Right lobe of liver (tissue), 6 donors: Measurements from ENCODE around the gene YWHAG. TPM values are rescaled to one million over a fixed set of nuclear protein-coding genes. Genes with fewer than 3 reads are reported as not detected.
A peak's percentile ranks its signal among the peaks of the same experiment; 100 is the strongest.

Experiments used
- ATAC-seq, 4 donors: fragments of 200-7000 bp; cut with Tn5 transposase; one replicate each; pipeline ENCODE4 v1.9.1; 2020; ENCODE audit warnings: mild to moderate bottlenecking in 4 of 4, moderate library complexity in 4 of 4
- DNase-seq, 3 donors: peaks; one replicate each; pipeline ENCODE4 v3.0.0-alpha.2; 2020
- H3K27ac ChIP-seq, 3 donors: fragments of 200-600 bp; one replicate each; pipeline ENCODE4 v1.8.0; 2022
- H3K27me3 ChIP-seq, 2 donors: fragments of 200-600 bp; one replicate each; pipeline ENCODE4 v1.8.0; 2022
- H3K36me3 ChIP-seq, 4 donors: fragments of 200-600 bp; sonication (generic) in 1 of 4; one replicate each; pipeline versions ENCODE4 v1.5.1 to v1.8.0; 2017 to 2022; ENCODE audit warnings: control low read depth in 1 of 4
- H3K4me1 ChIP-seq, 4 donors: fragments of 200-600 bp; sonication (generic) in 1 of 4; one replicate each; pipeline versions ENCODE4 v1.5.1 to v1.8.0; 2017 to 2022; ENCODE audit warnings: control low read depth in 1 of 4
- H3K4me3 ChIP-seq, 3 donors: fragments of 200-600 bp; one replicate each; pipeline ENCODE4 v1.8.0; 2022
- H3K9me3 ChIP-seq, 4 donors: fragments of 200-600 bp; sonication (generic) in 1 of 4; one replicate each; pipeline versions ENCODE4 v1.5.1 to v1.8.0; 2017 to 2022; ENCODE audit warnings: control low read depth in 1 of 4
- POLR2A ChIP-seq: fragments of 450-650 bp; IDR thresholded peaks from one replicate; pipeline ENCODE4 v1.6.1; 2017; ENCODE audit warnings: antibody characterized with exemption, mild to moderate bottlenecking
- WGBS: methylation state at CpG from one replicate; pipeline ENCODE4 v1.1.6; 2018; ENCODE audit warnings: low coverage, low lambda C conversion rate; ENCODE audit not compliant: insufficient coverage; ENCODE audit errors: missing lambda C conversion rate; 5-methylcytosine and 5-hydroxymethylcytosine counted together
- intact Hi-C, 2 donors: fragments of 100-400 bp; cut with DNase I; formaldehyde crosslinking; loops; one replicate each; pipeline versions ENCODE4 v1.11.2 to v1.14.1; 2022
- total RNA-seq, 6 experiments: library from RNA; depleted of rRNA in 2 of 6; stranded (reverse); fragments of >200 nt in 2 of 6; fragmentation: NEBNext Ultra II Directional in 3 of 6; extraction: Animal tissue kit (Norgen Biotek cat#: 25700) in 3 of 6; gene quantifications; one replicate each; pipeline versions ENCODE4 v1.1.0 to v1.2.4, GENCODE V29; 2016 to 2023
- TF ChIP-seq, protein P1 (sequence below), 4 donors: fragments of 200-600 bp in 3 of 4; fragments of 450-650 bp in 1 of 4; IDR thresholded peaks; one replicate each; pipeline versions ENCODE4 v1.5.1 to v1.8.0; 2016 to 2022; ENCODE audit warnings: antibody characterized with exemption in 4 of 4, mild to moderate bottlenecking in 2 of 4
- donor health status: DM: no; HTN: yes; CAD: no.
- donor health status: DM: no; HTN: no; CAD: no.
- donor health status: DM: no; HTN: no; CAD: no.
- donor health status: DM: no; HTN: yes; CAD: no.
- donor health status: DM: no; HTN: yes; CAD: no.

Gene YWHAG
- total RNA-seq, 6 experiments from 2014 or later, result 43.5 to 69.1 (median 58.4) TPM

GRCh38 chr7:76359978-76360638, 1.3 kb upstream of the YWHAG start:
- H3K4me3 ChIP-seq, result no peak overlapping the region
- H3K9me3 ChIP-seq, result no peaks in the 10 kb centered on the region
- 68% methylated on average over 17 of the region's 17 CpGs for WGBS
- intact Hi-C loops, result no loop called here
- H3K4me1 ChIP-seq, result peaks cover 0 to 15% (median 7%) of the 10 kb centered on the region in 4 donors
- H3K27me3 ChIP-seq, result no peaks in the 10 kb centered on the region
- no peak for ATAC-seq
- TF ChIP-seq, protein P1, sequence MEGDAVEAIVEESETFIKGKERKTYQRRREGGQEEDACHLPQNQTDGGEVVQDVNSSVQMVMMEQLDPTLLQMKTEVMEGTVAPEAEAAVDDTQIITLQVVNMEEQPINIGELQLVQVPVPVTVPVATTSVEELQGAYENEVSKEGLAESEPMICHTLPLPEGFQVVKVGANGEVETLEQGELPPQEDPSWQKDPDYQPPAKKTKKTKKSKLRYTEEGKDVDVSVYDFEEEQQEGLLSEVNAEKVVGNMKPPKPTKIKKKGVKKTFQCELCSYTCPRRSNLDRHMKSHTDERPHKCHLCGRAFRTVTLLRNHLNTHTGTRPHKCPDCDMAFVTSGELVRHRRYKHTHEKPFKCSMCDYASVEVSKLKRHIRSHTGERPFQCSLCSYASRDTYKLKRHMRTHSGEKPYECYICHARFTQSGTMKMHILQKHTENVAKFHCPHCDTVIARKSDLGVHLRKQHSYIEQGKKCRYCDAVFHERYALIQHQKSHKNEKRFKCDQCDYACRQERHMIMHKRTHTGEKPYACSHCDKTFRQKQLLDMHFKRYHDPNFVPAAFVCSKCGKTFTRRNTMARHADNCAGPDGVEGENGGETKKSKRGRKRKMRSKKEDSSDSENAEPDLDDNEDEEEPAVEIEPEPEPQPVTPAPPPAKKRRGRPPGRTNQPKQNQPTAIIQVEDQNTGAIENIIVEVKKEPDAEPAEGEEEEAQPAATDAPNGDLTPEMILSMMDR (IDR thresholded peaks at IDR 0.05), result no peak
- no peak for TF ChIP-seq POLR2A
- no peak for DNase-seq
- peak overlapping the region in 2 of 3 donors; percentile 99 to 100 for H3K27ac ChIP-seq
- peaks cover 0 to 5% (median 0%) of the 10 kb centered on the region in 4 donors for H3K36me3 ChIP-seq

- WGBS, result under 1% methylated on average over 20 of the region's 41 CpGs
- no peaks in the 10 kb centered on the region for H3K9me3 ChIP-seq
- H3K36me3 ChIP-seq, result peaks cover 0 to 5% (median 0%) of the 10 kb centered on the region in 4 donors
- peak overlapping the region; percentile 98 to 100 (median 99) for H3K27ac ChIP-seq
- TF ChIP-seq, protein P1 (IDR thresholded peaks at IDR 0.05), result peak; percentile 72 to 90 (median 78)
- TF ChIP-seq POLR2A, result no peak
- H3K27me3 ChIP-seq, result no peaks in the 10 kb centered on the region
- ATAC-seq (peak; percentile 93 to 97 (median 94)), DNase-seq (peak; percentile 98 to 99 (median 99))
- peaks cover 0 to 15% (median 7%) of the 10 kb centered on the region in 4 donors for H3K4me1 ChIP-seq
- H3K4me3 ChIP-seq, result peak overlapping the region; percentile 81 to 100 (median 90)
- intact Hi-C loops, result no loop called here
Observed at GRCh38 chr7:76359111-76359977, 553 bp upstream of the YWHAG start.

DNA sequence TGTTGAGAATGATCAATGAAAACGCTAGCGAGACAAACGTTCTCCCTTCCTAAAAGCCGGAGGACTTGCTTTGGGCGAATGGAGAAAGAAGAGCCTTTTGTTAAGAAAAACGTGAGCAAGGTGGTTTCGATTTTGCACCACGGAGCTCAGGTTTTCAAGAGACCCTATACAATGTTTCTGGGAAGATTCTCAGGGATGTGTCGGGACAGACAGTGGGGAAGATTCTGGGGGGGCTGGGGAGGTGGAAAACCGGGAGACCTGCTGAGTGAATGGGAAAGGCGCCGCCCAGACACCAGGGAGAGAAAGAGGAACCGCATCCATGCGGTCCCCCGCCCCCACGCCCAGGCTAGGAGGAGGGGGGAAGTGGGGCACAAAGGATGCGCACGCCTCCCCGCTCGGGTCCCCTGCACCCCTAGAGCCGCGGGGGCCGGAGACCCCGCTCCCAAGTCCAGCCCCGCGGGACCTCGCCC, 745 bp downstream of the YWHAG start:
- peaks cover 0 to 18% (median 7%) of the 10 kb centered on the region in 4 donors for H3K4me1 ChIP-seq

DNA sequence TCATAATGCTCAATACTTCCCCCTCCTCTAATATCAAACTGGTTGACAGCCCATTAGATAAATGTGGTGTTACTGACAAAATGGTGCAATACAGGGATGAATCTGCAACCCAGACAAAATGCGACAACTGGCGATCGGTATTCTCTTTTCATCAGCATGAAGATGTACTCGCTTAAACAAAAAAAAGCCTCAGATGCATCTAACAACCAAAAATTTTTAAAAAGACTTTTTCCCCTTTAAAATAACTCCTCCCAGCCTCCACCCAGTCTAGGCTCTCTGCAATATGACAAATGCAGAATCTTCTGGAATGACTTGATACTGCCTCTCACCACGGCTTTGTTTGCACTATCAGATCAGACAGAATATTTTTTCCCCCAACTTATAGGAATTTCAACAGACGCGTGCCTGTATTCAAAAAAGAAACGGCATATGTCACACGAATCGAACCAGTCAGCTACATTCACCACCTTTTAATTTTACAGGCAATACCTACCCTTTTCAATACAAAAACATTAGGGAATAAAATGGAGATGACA, 1.2 kb downstream of the YWHAG start:
- ATAC-seq (no peak), DNase-seq (no peak)
- WGBS, result 0% methylated on average over 10 of the region's 10 CpGs
- peak overlapping the region; percentile 81 to 100 (median 90) for H3K4me3 ChIP-seq
- peaks cover 0 to 5% (median 0%) of the 10 kb centered on the region in 4 donors for H3K36me3 ChIP-seq
- H3K27me3 ChIP-seq, result no peaks in the 10 kb centered on the region
- intact Hi-C loops, result no loop called here
- H3K4me1 ChIP-seq, result peaks cover 0 to 23% (median 7%) of the 10 kb centered on the region in 4 donors
- TF ChIP-seq, protein P1 (IDR thresholded peaks at IDR 0.05), result no peak
- TF ChIP-seq POLR2A, result no peak
- no peaks in the 10 kb centered on the region for H3K9me3 ChIP-seq
- H3K27ac ChIP-seq, result peak overlapping the region; percentile 98 to 100 (median 99)

More for the DNA sequence above, 745 bp downstream of the YWHAG start:
- intact Hi-C loops, result no loop called here
- TF ChIP-seq, protein P1 (IDR thresholded peaks at IDR 0.05), result no peak
- TF ChIP-seq POLR2A, result no peak
- DNase-seq, result peak; percentile 77 to 84 (median 83)
- Histone ChIP-seq H3K9me3 (no peaks in the 10 kb centered on the region), H3K36me3 (peaks cover 0 to 5% (median 0%) of the 10 kb centered on the region in 4 donors), H3K27me3 (no peaks in the 10 kb centered on the region), H3K4me3 (peak overlapping the region; percentile 81 to 100 (median 90)), H3K27ac (peak overlapping the region; percentile 98 to 100 (median 99))
- ATAC-seq, result peak; percentile 20 to 41 (median 28)
- WGBS, result 1% methylated on average over 15 of the region's 27 CpGs
